Muscle layer of colon (tissue), 2 donors: ENCODE results near the gene NMNAT2.

Experiments used
- H3K27ac ChIP-seq: one replicate; pipeline ENCODE4 v1.7.0; 2013; ENCODE audit warnings: low read depth, mild to moderate bottlenecking, low read length, moderate library complexity
- H3K27me3 ChIP-seq, 2 donors: one replicate each; pipeline ENCODE4 v1.7.0; 2013; ENCODE audit warnings: low read length in 2 of 2, mild to moderate bottlenecking in 2 of 2; ENCODE audit not compliant: insufficient read depth in 2 of 2, control insufficient read depth in 1 of 2
- H3K36me3 ChIP-seq: one replicate; pipeline ENCODE4 v1.7.0; 2013; ENCODE audit warnings: mild to moderate bottlenecking, low read length; ENCODE audit not compliant: insufficient read depth
- H3K4me1 ChIP-seq: one replicate; pipeline ENCODE4 v1.7.0; 2013; ENCODE audit warnings: mild to moderate bottlenecking, low read length; ENCODE audit not compliant: insufficient read depth
- H3K4me3 ChIP-seq, 2 donors: one replicate each; pipeline ENCODE4 v1.7.0; 2013; ENCODE audit warnings: low read length in 2 of 2, low read depth in 1 of 2, mild to moderate bottlenecking in 1 of 2, moderate library complexity in 1 of 2
- H3K9ac ChIP-seq: one replicate; pipeline ENCODE4 v1.7.0; 2013; ENCODE audit warnings: low read length
- H3K9me3 ChIP-seq: one replicate; pipeline ENCODE4 v1.7.0; 2013; ENCODE audit warnings: mild to moderate bottlenecking, low read length
- donor health status: abdominal sarcoma.
- donor health status: Adenocarcinoma of cecum.

NMNAT2 gene

DNA sequence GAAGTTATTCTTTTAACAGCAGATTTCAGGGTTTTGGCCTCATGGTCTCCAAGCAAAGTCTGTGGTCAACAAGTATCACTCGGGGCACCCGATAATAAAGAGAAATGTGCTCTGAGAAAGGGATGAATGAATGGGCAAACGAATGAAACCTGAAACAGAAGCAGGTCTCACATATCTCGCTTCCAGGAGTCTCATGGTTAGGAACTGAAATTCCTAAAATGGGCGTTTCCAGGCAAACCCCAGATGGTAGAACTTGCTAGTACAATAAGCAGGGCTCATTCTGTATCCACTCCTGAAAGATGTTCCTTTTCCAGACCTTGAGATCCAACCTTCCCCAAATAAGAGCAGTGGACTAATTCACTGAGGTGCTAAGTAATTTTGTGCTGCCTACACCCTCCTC is 144.9 kb downstream of the NMNAT2 start:
- H3K4me3 ChIP-seq: no peak overlapping the region
- no peaks in the 10 kb centered on the region for H3K4me1 ChIP-seq
- H3K9ac ChIP-seq: no peak overlapping the region
- no peaks in the 10 kb centered on the region for H3K36me3 ChIP-seq
- H3K27me3 ChIP-seq: no peaks in the 10 kb centered on the region
- no peak overlapping the region for H3K27ac ChIP-seq
- no peaks in the 10 kb centered on the region for H3K9me3 ChIP-seq

DNA sequence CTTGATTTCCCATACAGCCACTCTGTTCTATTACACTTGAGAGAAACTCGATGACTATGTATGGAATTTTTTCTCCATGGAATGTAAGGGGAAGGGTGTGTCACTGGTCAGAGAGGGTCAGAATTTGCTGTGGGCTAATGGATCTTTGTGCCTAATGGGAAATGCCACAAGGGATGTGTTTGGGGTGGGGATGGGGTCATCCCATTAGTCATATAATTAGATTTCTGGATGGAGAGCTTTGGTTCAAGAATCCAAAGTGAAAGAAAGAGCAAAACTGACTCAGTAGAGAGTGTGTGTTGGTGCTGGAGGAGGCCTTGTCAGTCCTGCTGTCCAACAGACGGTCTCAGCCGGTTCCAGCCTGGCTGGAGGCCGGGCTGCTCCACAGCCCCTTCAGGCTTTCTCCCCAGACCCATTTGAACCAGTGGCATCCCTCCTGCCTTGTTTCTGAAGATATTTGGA is 145.8 kb downstream of the NMNAT2 start:
- Histone ChIP-seq H3K27ac (no peak overlapping the region), H3K9me3 (no peaks in the 10 kb centered on the region), H3K4me3 (no peak overlapping the region)

DNA sequence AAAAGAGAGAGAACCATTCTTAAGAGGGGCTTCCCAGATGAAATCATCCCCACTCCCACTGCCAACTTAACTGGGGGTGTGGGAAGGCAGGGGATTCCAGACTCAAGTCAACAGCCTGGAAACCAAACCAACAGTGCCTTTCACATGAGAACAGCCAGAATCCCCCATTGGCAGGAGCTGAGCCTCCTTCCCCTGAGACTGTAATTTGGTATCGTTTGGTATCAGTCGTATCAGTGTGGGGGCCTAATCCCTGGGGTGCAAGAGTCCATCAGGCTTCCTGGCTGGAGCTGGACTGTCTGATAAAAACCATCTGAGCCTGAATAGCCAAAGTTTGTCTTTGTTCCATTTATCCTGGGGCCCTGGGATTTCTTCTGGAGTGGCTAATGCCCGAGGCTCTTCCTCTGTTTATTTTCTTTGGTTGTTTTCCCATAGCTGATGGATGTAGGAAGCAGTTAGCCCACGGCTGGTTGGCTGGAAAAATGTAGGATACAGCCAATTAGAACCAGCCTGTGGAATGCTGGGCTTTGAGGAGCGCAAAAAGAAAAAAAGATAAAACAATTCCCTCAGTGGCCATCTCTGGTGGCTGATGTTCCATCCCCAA is 147.5 kb downstream of the NMNAT2 start:
- Histone ChIP-seq H3K9ac (no peak overlapping the region), H3K36me3 (no peaks in the 10 kb centered on the region), H3K9me3 (no peaks in the 10 kb centered on the region), H3K4me3 (no peak overlapping the region), H3K4me1 (no peaks in the 10 kb centered on the region), H3K27ac (no peak overlapping the region), H3K27me3 (no peaks in the 10 kb centered on the region)

More for the DNA sequence above, 145.8 kb downstream of the NMNAT2 start:
- no peaks in the 10 kb centered on the region for H3K4me1 ChIP-seq
- no peaks in the 10 kb centered on the region for H3K36me3 ChIP-seq
- no peak overlapping the region for H3K9ac ChIP-seq
- no peaks in the 10 kb centered on the region for H3K27me3 ChIP-seq

DNA sequence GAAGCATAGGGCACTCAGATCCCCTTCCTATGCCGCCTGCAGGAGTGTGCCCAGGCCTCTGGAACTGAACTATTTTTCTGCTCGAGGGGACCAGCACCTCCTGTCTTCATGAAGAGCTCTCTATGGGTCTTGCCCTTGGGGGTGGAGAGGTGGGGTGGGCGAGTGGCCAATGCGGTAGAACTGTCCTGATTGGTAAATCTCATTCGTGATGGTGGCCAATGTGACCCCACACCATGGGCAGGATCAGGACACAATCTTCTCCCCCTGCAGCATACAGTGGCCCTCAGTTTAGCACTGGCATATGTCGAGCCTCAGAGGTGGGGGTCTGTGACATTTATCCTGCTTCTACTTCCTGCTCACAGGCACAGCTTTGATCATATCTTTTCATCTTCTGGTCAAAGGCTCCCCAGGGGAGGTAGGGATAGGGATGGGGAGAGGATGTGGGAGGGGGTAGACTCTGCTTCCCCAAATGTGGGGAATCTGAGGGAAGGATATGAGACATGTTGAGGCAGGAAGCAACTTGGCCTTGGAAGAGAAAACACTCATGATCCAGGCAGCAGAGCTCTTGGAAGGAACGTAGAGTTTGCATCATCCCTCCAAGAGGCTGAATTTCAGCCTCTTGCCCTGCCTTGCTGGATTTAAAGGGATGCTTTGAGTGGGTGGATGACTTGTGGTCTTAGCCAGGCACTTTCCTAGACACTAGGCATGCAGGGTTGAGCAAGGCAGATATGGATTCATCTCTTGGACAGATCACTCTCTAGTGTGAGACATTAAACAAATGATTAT is 150.3 kb downstream of the NMNAT2 start:
- Histone ChIP-seq H3K27ac (no peak overlapping the region), H3K9ac (no peak overlapping the region), H3K9me3 (no peaks in the 10 kb centered on the region), H3K4me1 (no peaks in the 10 kb centered on the region), H3K36me3 (no peaks in the 10 kb centered on the region), H3K4me3 (no peak overlapping the region), H3K27me3 (no peaks in the 10 kb centered on the region)

DNA sequence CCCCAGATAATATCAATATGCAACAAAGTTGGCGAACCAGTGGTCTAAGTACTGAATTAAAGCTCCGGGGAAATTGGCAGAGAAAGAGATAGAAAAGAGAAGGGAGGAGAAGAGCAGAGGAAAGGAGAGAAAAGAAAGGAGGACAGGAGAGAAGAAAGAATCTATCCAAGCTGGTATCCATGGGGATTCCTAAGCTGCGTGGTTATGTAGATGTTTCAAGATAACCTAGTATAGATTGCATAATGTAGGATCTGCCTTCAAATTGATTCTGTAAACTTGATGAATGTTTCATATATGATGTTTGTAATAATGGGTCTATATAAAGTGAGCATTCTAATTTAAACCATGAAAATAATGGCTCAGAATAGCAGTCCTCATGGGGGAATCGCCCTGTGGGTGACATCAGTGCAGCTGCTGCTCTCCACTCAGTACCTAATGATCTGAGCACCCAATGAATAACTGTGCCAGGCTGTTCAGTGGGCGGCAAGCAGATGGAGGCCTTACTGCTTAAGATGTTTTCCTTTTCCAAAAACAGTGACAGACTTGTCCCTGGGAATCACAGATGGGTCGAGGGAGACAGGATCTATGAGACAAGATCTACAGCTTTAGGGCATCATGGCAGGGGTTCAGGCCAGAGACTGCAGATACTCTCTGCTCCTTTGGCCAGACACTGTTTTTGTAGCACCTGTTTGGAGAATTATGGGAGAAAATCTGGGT is 154.1 kb downstream of the NMNAT2 start:
- Histone ChIP-seq H3K36me3 (no peaks in the 10 kb centered on the region), H3K9ac (no peak overlapping the region), H3K4me1 (no peaks in the 10 kb centered on the region)

DNA sequence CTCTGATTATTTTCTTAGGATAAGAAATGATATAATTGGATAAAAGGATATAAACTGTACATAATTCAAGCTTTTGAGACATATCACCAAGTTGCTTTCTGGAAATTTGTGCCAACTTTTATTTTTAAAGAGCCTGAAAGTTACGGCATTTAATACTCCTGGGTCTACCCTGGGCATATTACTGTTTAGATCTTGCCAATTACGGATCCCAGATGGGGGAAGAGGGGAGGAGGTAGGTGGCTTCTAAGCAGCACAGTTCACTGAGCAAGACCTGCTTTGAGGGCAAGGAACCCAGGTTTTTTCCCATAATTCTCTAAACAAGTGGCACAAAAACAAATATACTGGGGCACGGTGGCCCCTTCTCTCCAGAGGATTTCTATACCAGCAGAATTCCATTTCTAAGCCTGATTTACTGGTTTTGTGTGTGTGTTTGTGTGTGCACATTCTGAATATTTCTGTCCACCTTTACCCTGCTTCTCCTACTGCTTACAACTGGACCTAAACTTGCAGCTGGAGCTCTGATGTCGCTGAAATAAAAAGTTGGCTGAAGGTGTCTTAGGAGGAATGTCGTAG is 155.5 kb downstream of the NMNAT2 start:
- Histone ChIP-seq H3K9ac (no peak overlapping the region), H3K36me3 (no peaks in the 10 kb centered on the region), H3K27me3 (no peaks in the 10 kb centered on the region), H3K4me3 (no peak overlapping the region), H3K9me3 (no peaks in the 10 kb centered on the region), H3K27ac (no peak overlapping the region), H3K4me1 (no peaks in the 10 kb centered on the region)

More for the DNA sequence above, 154.1 kb downstream of the NMNAT2 start:
- Histone ChIP-seq H3K4me3 (no peak overlapping the region), H3K27me3 (no peaks in the 10 kb centered on the region), H3K9me3 (no peaks in the 10 kb centered on the region), H3K27ac (no peak overlapping the region)

DNA sequence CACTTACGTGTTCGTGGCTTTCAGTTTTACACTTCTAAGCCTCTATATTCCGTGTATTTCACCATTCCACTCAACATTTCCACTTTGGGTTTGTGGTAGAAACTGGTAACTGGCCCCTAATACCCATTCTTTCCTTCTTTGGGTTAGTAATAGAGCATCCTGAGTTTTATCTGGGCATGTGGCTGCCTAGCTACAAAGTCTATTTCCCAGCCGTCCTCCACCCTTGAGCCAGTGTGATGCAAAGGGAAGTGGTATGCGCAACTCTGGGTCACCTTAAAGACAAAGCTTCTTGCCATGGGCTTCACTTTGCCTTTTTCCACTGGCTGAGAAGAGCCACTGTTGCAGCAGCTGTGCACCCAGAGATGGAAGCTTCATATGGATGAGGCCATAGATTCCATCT is 158.3 kb downstream of the NMNAT2 start:
- H3K27me3 ChIP-seq: no peaks in the 10 kb centered on the region
- no peak overlapping the region for H3K4me3 ChIP-seq
- H3K27ac ChIP-seq: no peak overlapping the region
- no peaks in the 10 kb centered on the region for H3K36me3 ChIP-seq
- no peak overlapping the region for H3K9ac ChIP-seq
- H3K4me1 ChIP-seq: no peaks in the 10 kb centered on the region
- H3K9me3 ChIP-seq: peaks cover 4% of the 10 kb centered on the region

DNA sequence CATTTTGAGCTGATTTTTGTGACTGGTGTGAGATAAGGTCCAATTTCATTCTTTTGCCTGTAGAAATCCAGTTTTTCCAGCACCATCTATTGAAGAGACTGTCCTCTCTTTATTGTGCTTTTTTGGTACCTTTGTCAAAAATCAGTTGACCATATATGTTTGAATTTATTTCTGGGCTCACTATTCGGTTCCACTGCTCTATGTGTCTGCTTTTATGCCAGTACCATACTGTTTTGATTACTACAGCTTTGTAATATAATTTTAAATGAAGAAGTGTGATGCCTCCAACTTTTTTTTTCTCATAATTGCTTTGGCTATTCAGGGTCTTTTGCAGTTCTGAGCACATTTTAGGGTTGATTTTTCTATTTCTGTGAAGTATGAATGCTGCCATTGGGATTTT is 163.1 kb downstream of the NMNAT2 start:
- H3K9ac ChIP-seq: no peak overlapping the region
- no peak overlapping the region for H3K4me3 ChIP-seq
- no peaks in the 10 kb centered on the region for H3K4me1 ChIP-seq
- no peaks in the 10 kb centered on the region for H3K27me3 ChIP-seq
- H3K9me3 ChIP-seq: peaks cover 4% of the 10 kb centered on the region
- H3K36me3 ChIP-seq: no peaks in the 10 kb centered on the region
- no peak overlapping the region for H3K27ac ChIP-seq

DNA sequence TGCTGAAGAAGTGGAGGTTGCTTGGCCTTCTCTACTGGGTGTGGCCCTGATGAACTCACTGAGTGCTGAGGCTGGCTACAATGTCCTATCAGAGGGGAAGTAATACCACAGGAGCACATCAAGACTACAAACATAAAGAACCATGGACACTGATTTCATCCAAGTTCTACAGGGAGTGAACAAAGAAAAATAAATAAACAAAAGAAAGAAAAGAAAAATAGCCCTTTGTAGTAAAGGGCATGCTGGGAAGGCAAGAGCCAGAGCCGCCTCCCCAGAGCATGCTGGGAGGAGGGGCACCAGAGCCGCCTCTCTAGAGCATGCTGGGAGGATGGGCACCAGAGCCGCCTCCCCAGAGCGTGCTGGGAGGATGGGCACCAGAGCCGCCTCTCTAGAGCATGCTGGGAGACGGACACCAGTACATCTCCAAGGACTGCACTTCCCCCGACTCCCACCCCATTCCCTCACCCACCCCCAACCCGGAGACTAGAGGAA is 166.2 kb downstream of the NMNAT2 start:
- H3K27ac ChIP-seq: no peak overlapping the region

DNA sequence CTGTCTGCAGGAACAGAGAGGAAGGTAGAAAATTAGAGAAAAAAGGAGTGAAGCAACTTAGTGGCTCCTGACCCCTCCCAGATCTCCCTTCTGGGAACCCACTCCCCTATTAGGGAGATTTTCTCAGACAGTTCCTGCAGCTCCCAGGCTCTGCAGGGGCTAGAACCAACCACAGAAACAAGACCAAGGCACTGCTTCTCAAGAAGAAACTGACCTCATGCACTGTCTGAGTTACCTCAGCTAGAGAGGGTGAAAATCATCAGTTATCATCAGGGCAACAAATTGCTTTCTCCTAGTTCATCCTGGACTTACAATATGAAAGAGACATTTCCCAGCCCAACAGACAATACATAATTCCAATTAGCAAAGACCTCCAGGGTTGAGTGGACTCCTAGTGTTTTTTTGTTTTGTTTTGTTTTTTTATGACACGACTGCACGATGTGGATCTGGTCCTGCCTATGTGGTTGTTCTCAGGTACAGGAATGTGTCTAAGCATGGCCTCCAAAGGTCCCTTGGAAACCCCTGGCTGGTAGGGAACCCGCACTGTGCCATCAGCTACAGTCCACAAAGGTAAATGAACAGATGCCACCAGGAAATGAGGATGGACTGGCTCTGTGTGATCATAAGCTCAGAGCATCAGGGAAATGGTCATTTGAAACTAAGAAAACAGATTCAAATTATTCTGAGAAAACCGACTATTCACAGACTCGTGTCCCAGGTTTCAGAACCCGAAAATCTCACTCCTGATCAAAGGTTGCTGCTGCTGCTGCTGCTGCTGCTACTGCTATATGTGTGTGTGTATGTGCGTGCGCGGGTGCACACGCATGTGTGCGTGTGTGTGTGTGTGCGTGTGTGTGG is 166.8 kb downstream of the NMNAT2 start:
- H3K27ac ChIP-seq: no peak overlapping the region

More for the DNA sequence above, 166.2 kb downstream of the NMNAT2 start:
- Histone ChIP-seq H3K27me3 (no peaks in the 10 kb centered on the region), H3K4me3 (no peak overlapping the region), H3K9me3 (peaks cover 4% of the 10 kb centered on the region), H3K4me1 (no peaks in the 10 kb centered on the region), H3K36me3 (no peaks in the 10 kb centered on the region), H3K9ac (no peak overlapping the region)

More for the DNA sequence above, 166.8 kb downstream of the NMNAT2 start:
- Histone ChIP-seq H3K4me1 (no peaks in the 10 kb centered on the region), H3K27me3 (no peaks in the 10 kb centered on the region), H3K4me3 (no peak overlapping the region), H3K9ac (no peak overlapping the region), H3K9me3 (peaks cover 4% of the 10 kb centered on the region), H3K36me3 (no peaks in the 10 kb centered on the region)
